HG02943 (cell line): ENCODE results near the gene CDK10.
"Not testable (repeated sequence)": the region's sequence is repeated elsewhere in the genome, so short reads cannot be mapped to it uniquely, and the experiment has no call there.

Experiments used
- ATAC-seq: cut with Tn5 transposase; IDR thresholded peaks from one replicate; pipeline ENCODE4 v1.9.1; 2021; ENCODE audit warnings: mild to moderate bottlenecking, low read depth, moderate library complexity; ENCODE audit not compliant: unreplicated experiment

Gene CDK10

DNA sequence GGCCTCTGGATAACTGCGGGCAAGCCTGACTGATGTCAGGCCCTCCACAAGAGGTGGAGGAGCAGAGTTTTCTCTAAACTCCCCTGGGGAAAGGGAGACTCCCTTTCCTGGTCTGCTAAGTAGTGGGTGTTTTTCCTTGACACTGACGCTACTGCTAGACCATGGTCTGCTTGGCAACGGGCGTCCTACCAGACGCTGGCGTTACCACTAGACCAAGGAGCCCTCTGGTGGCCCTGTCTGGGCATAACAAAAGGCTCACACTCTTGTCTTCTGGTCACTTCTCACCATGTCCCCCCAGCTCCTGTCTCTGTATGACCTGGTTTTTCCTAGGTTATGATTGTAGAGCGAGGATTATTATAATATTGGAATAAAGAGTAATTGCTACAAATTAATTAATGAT is 19.5 kb upstream of the CDK10 start:
- ATAC-seq = not testable (repeated sequence)

GRCh38 chr16:89667633-89668032 is 18.9 kb upstream of the CDK10 start:
- ATAC-seq = no peak

- no peak for ATAC-seq
These were observed 17.7 kb upstream of the CDK10 start for GRCh38 chr16:89668790-89669158.

DNA sequence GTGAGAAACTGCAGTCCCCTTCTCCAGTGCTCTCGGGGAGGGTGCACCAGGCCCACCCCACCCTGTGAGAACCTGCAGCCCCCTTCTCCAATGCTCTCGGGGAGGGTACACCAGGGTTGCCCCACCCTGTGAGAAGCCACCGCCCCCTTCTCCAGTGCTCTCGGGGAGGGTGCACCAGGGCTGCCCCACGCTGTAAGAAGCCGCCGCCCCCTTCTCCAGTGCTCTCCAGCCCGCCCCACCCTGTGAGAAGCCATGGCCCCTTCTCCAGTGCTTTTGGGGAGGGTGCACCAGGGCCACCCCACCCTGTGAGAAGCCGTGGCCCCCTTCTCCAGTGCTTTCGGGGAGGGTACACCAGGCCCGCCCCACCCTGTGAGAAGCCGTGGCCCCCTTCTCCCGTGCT is 16.7 kb upstream of the CDK10 start:
- no peak for ATAC-seq

DNA sequence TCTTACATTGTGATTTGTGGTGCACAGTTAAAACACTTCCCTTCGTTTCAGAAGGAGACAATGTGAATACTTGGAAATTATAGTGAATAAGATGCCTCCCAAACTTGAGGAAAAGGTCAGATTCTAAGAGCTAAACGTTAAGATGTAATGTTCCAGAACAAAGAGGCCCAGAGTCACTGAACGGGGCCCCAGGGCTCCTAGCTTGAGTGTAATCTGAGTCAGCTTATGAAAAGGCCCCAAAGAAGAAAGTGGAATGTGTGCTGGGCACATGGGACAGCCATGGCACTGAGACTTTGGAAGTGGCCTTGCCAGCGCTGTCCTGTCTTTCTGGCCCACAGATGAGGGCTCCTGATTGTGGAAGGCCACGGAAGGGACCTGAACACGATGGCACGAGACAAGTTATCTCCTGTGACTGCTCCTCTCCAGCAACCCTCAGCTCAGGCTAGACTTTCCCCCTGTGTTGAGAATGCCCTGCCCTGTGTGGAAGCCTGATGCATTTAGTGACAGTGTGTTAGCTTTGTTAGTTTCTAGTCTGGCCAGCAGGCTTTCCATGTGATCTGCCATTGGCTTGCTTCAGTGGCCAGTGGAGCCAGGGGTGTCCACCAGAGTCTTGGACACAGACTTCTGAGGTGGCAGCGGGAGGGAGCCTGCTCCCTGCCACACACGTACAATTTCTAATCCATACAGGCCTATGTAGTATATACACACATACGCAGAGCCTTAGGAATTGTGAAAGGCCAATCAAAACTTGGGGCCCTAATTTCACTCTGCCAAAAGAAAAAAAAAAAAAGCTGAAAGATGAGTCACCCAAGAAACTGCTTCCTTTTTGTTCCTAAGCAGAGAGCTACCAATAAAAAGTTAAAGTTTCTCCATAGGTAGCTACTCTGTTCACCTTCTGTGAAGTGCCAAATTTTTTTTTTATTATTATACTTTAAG is 15.7 kb upstream of the CDK10 start:
- ATAC-seq = no peak

GRCh38 chr16:89671565-89671964 is 14.9 kb upstream of the CDK10 start:
- ATAC-seq = not testable (repeated sequence)

GRCh38 chr16:89672177-89672941 is 14.1 kb upstream of the CDK10 start:
- ATAC-seq = no peak

DNA sequence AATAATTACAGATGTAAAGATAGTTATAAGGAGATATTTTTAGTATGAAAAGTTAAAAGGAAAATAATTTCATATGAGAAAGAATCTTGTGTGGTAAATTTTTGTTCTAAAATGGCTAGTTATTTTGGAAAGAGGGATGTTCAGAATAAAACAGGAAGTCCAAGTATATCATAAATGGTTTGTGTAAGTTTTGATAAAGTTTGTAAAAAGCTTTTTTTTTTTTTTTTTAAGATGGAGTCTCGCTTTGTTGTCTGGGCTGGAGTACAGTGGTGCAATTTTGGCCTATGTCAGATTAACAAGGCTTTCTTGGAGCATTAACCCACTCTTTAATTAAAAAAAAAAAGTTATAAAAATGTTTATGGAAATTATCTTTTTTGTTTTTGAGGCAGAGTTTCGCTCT is 8.2 kb upstream of the CDK10 start:
- no peak for ATAC-seq

GRCh38 chr16:89685916-89686315 is 573 bp upstream of the CDK10 start:
- ATAC-seq = no peak

DNA sequence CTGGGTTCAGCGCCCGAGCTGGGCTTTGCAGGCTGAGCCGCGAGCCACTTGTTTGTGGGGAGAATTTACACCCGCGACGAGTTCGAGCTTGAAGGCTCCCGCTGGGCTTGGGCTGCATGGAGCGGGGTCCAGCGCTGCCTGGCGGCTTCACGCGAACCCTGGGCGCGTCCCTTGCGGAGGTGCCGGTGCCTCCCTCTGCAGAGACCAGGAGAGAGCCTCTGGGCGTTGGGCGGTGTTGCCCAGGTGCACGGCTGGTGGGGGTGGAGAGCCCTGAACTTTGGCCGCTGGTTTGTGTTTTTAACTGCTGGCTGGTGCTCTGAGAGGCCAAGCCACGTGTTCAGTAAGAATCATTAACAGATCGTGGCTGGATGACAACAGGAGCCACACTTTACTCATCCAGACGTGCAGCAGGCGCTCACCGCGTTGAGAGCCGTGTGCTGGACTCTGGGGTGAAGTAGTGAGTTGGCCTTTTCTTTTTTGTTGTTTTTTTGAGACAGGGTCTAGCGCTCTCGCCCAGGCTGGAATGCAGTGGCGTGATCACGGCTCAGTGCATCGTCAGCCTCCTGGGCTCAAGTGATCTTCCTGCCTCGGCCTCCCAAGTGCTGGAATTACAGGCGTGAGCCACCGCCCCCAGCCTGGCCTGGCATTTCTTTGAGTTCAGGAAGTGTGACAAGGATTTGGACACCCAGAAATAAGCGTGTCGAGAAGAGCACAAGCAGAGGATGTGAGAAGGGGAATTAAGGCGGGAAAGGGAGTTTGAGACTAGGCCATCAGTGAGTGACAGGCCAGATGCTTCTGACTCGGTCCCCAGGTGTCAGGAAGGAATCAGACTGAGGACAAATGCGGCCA is 827 bp downstream of the CDK10 start:
- ATAC-seq = peak; percentile 49

GRCh38 chr16:89688395-89688794 is 1.9 kb downstream of the CDK10 start:
- ATAC-seq = no peak

GRCh38 chr16:89689142-89689541 is 2.7 kb downstream of the CDK10 start:
- ATAC-seq = no peak

DNA sequence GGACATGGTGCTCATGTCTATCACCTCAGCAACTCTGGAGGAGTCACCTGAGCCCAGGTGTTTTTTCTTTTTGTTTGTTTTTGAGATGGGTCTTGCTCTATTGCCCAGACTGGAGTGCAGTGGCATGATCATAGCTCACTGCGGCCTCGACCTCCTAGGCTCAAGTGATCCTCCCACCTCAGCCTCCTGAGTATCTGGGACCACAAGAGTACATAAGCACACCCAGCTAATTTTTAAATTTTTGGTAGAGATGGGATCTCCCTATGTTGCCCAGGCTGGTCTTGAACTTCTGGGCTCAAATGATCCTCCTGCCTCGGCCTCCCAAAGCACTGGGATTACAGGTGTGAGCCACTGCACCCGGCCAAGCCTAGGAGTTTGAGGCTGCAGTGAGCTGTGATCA is 3.1 kb downstream of the CDK10 start:
- ATAC-seq = not testable (repeated sequence)

GRCh38 chr16:89690392-89690901 is 4.0 kb downstream of the CDK10 start:
- ATAC-seq = no peak

GRCh38 chr16:89691231-89691985 is 4.9 kb downstream of the CDK10 start:
- ATAC-seq = no peak

GRCh38 chr16:89691986-89692569 is 5.6 kb downstream of the CDK10 start:
- no peak for ATAC-seq

GRCh38 chr16:89693289-89693731 is 6.8 kb downstream of the CDK10 start:
- no peak for ATAC-seq

DNA sequence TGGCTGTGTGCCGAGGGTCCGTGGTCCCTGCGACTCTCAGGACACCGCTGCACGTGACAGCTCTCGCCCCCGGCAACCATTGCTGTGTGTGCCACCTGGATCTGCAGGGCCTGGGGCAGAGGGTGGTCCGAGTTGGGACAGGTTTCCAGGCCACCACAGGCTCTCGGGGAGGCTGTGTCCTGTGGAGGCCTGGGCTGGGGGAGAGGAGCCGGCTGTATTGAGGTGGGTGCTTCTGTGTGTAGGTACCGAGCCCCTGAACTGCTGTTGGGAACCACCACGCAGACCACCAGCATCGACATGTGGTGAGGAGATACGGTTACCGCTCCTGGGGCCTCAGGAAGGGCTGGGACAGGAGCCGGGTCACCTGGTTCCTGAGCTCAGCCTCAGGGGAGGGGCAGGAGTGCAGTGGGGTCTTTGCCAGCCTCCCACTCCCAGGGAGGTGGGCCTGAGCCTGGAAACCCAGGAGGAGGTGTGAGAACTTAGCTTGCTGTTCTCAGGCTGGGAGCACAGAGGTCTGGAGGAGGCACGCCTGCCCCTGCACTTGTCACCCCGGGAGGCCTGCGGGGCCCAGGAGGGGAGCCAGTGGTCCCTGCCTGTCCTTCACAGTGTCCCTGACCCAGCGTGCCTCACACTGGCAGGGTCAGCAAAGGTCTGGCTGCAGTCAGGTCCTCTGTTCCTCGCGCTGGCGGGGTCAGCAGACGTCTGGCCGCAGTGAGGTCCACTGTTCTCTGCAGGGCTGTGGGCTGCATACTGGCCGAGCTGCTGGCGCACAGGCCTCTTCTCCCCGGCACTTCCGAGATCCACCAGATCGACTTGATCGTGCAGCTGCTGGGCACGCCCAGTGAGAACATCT is 7.7 kb downstream of the CDK10 start:
- no peak for ATAC-seq

DNA sequence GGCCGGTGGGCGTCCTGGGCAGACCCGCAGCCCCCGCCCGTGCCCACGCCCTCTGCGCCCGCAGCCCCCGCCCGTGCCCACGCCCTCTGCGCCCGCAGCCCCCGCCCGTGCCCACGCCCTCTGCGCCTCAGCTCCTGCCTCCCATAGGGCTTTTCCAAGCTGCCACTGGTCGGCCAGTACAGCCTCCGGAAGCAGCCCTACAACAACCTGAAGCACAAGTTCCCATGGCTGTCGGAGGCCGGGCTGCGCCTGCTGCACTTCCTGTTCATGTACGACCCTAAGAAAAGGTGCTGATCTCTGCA is 8.2 kb downstream of the CDK10 start:
- not testable (repeated sequence) for ATAC-seq
